HPDE6-E6E7 (cell line): ENCODE data around the gene AMPD2.

Source experiments
- DNase-seq: peaks from one replicate; pipeline ENCODE4 v3.0.0; 2011; ENCODE audit warnings: missing footprints; ENCODE audit errors: extremely low spot score

The AMPD2 gene

DNA sequence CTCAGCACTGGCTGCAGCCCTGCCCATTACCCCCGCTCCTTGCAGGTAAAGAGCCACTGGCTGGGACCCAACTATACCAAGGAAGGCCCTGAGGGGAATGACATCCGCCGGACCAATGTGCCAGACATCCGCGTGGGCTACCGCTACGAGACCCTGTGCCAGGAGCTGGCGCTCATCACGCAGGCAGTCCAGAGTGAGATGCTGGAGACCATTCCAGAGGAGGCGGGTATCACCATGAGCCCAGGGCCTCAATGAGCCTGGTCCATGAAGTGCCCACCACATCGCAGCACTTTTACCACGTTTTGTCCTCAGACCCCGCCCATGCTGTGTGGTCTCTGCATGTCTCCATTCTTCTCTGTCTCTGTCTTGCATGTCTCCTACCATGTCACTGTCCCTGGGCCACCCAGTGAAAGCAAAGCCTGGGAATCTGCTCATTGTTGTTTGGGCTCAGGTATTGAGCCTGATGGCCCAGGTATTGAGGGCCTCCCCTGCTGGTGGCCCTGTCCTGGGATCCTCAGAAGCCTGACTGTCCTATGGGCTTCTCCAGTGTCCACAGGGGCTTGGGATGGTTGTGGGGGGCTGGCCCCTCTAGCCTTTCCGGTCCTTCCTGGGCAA, 11.4 kb downstream of the AMPD2 start:
- DNase-seq, result no peak

GRCh38 chr1:109631513-109632505, 12.2 kb downstream of the AMPD2 start:
- no peak for DNase-seq

GRCh38 chr1:109632671-109633346, 13.2 kb downstream of the AMPD2 start:
- no peak for DNase-seq

- DNase-seq, result no peak
Observed at GRCh38 chr1:109634292-109634691, 14.7 kb downstream of the AMPD2 start.

DNA sequence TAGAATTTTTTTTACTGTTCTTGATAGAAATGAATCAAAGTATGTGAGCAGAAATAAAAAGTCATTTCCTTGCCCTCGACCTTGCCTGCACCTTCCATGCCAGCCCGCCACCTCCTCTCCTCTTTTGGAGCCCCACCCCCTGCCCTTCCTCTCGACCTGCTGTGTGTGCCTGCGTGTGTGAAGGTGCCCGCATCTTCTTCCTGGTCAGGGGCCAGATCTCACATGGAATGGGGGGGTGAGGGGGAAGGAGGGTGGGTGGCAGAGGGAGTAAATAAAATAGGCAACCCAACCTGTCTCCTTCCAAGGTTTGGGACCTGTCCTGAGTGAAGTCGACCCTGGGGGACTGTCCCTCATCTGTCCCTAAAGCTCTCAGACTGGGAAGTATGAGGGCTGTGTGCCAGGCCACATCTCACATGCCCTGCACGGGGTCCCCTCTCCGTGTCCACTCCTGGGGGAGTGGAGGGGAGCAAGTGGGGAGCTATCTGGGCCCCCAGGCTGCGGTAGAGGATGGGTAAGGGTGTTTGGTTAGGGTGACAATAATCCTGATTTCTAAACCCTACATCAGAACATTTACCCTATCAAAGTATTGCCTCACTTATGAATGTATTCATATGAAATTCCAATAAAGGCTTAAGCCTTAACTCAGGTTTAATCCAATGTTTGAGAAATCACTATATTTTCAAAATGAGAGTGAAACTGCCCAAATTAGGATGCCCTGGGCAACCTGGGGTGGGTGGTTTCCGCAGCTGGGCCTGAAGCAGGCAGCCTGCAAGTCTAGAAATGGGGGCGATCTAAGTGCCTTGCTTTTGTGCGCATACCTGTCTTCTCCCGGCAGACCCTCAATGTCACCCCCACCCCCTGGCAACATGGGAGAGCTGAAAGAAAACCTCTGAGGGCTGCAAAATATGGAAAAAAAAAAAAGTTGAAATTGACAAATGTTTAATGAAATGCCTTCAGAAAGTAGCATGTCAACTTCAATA, 15.4 kb downstream of the AMPD2 start:
- DNase-seq, result no peak

GRCh38 chr1:109635862-109636200, 16.2 kb downstream of the AMPD2 start:
- DNase-seq, result no peak

GRCh38 chr1:109636201-109636952, 16.7 kb downstream of the AMPD2 start:
- DNase-seq, result peak; percentile 36

GRCh38 chr1:109637446-109637845, 17.8 kb downstream of the AMPD2 start:
- DNase-seq, result no peak

DNA sequence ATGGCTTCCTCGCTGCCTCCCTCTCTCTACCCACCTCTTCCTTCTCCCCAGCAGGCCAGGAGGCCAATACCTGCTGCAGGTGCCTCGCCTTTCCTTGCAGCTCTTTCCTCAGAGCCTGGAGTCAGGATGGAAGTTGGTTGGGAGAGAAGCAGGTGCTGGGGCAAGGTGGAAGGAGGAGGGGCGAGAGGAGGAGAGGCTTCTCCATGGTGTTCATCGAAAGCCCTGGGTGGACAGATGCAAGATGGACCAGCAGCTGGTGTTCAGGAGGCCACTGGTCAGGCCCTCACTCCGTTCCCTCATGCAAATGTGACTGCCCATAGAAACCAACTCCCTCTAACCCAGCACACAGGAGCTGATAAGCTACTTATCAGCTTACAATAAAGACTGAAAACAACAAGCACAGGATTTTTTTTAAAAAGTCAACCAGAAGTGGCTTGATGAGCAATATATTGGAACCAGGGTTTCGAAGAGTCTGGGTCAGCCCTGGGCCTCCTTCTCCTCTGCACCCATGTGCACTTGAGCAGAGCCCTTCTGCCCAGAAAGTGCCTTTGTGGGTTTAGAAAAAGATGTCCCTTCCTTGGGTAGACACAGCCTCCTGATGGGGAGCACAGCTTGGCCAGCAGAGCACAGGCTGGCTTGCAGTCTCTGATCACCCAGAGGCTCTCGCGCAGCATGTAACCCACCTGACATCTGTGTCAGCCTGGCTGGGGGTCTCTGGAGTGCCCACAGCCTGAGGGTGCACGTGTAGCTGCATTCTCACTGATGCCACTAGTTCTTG, 19.6 kb downstream of the AMPD2 start:
- DNase-seq, result no peak

DNA sequence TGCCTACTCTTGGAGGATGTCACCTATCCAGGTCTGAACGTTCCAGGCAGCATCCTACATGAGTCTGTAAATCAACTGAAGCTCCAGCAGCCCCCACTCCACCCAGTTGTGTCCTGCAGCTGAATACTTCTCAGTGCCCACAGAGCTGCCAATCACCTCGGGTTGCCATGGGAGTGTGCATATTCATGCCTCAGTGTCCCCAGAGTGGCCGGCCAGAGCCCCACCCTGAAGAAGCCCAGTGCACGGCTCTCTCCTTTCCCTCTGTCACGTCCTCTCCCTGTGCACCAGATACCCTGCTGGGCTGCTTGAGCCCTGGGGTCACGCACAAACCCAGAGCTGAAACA, 20.2 kb downstream of the AMPD2 start:
- no peak for DNase-seq

DNA sequence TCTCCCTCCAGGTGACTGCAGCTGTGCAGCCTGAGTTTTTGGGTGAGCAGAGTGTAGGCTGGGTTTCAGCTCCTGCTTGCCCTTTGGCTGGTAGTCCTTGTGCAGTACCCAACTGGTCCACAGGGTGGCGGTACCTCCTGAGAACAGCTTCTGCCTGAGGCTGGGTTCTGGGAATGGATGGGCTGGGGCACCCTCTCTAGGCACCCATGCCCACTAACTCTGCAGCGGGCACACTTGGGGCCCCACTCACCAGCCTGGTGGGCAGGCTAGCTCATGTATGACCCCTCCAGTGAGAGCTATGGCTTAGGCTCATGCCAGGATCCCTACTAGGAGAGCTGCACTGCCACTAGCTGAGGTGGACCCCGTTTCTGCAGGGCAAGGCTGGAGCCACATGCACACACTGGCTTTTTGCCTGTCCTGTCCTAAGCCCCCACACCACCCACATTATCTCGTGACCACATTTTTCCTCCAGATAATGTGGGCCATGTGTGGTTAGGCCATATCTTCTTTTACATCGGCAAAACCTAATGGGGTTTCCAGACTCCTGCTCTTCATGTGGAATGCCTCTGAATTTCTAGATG, 20.7 kb downstream of the AMPD2 start:
- peak; percentile 55 for DNase-seq

DNA sequence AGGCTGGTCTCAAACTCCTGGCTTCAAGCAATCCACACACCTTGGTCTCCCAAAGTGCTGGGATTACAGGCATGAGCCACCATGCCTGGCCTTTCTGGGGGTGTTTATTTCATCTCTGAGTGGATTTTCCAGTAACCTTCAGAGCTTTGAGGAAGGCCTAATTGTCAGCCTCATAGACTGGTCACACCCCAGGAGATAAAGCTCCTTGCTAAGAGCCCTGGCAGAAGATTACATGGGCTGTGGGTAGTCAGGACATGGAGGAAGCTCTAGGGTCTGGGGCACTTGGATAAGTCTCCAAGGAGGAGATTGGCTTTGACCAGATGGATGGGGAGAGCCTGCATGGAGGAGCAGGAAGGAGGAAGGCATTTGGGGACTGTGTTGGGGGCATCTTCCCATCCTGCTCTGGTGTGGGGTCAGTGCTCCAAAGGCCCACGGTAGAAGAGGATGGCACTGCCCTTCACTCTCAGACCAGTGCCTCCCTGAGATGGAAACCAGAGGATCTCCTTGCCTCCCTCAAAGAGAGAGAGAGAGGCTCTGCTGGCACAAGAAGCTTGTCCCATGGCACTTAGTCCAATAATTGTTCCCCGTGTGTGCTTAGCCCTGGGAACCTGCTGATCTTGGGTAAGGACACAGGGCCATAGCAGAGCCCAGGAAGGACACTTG, 21.6 kb downstream of the AMPD2 start:
- DNase-seq, result no peak

- no peak for DNase-seq
Observed at GRCh38 chr1:109641861-109642260, 22.2 kb downstream of the AMPD2 start.

- no peak for DNase-seq
Observed at GRCh38 chr1:109642626-109643025, 23.0 kb downstream of the AMPD2 start.

- DNase-seq, result peak; percentile 71
Observed at GRCh38 chr1:109643385-109644230, 24.0 kb downstream of the AMPD2 start.

DNA sequence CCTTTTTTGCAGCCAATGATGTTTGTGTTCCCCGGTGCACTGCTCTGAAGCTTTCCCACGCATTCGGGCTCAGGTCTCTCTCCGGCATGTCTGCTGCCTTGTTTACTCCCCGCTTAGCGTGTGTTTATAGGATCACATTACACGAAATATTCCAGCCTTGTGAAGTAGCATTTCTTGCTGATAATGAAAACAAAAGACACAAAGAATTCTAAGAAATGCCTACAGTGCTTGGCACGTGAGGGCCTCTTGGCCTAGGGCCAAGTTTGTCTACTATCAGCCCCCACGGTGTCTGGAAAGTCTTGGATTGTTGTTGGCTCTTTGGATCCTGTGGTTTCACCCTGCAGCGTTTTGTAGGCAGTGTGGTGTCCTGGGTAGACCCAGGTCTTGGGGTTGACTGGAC, 25.0 kb downstream of the AMPD2 start:
- no peak for DNase-seq

GRCh38 chr1:109649491-109649914, 29.9 kb downstream of the AMPD2 start:
- no peak for DNase-seq

DNA sequence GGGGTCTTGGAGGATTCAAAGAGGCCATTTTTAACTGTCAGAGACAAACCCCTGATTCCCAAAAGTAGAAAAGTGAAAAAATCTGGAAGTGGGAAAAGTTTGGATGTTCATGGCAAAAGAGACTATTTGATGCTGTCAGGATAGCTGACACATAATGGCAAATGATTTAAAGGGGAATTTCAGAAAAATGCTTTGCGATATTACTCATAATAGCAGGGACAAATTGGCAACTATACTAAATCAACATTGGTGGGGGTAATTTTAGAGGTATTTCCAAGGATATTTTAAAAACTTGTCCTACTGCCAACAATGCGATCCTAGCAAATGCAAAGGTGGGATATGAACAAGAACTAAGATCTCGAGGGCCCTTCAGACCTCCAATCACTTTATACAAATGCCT, 31.0 kb downstream of the AMPD2 start:
- DNase-seq, result no peak
